ENCODE measurements around the gene TMEM94.
A peak's percentile ranks its signal among the peaks of the same experiment; 100 is the strongest.

TMEM94 gene

DNA sequence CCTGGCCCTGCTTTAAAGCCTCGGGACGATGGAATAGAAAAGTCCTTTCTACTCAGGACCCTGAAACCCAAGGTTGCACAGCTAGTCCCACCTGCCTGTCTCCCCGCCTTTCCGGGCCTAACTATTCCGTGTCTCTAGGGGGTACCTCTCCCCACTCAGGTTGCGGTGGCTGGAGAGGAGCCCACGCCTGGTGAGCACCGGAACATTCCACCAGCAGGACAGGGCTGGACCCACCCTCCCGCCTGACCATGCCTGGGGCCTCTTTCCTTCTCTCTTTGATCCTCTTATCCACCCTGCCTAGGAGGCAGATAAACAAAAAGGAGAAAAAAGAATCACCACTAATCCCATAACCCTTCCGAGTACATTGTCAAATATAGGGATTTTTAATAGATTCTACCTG, 79.9 kb downstream of the TMEM94 start (continued):
- TF ChIP-seq, protein P1, sequence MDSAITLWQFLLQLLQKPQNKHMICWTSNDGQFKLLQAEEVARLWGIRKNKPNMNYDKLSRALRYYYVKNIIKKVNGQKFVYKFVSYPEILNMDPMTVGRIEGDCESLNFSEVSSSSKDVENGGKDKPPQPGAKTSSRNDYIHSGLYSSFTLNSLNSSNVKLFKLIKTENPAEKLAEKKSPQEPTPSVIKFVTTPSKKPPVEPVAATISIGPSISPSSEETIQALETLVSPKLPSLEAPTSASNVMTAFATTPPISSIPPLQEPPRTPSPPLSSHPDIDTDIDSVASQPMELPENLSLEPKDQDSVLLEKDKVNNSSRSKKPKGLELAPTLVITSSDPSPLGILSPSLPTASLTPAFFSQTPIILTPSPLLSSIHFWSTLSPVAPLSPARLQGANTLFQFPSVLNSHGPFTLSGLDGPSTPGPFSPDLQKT (IDR thresholded peaks at IDR 0.05; ENCODE audit: borderline replicate concordance, low read depth, low read length) = no peak

DNA sequence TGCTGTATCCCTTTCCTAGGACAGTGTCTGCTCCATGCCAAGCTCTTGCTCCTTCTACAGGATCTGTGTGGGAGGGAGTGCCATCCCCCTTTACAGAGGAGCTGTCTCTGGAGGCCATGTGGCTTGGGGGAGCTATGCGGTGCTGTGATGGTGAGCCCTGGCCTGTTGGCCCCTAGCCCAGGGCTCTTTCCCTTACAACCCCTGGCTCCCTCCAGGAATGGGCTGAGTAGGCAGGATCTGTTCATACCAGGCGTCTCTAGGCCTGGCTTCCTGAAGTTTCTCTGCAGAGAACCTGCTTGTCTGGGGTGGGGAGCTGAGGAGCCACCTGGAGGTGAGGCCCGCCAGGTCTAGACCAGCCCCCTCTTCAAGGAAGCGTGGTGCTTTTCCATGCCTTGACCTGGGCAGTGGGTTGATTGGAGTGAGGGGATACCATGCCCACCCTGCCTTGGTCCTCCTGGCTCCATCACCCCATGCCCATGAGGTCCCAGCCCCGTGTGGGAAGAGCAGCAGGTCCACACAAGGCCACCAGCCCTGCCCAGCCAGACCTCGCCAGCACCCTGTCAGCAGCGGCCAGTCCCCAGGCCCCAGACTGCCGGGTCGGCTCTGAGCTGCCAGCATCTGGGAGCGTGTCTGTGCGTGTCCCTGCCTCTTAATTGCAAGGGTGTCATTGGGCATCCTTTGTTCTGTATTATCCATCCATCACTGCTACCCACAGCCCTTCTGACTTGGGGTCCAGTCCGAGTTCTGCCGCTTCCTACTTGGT, 83.7 kb downstream of the TMEM94 start:
- Histone ChIP-seq H3K9me3 (ENCODE audit: control insufficient read depth, insufficient read depth, low read depth, low read length) (no peaks in the 10 kb centered on the region), H3K27ac (ENCODE audit: extremely low read depth, low read depth, low read length) (no peak overlapping the region), H3K4me1 (ENCODE audit: control insufficient read depth, insufficient read depth, low read length) (no peaks in the 10 kb centered on the region), H3K4me3 (ENCODE audit: low read depth, low read length) (no peak overlapping the region), H3K36me3 (ENCODE audit: control insufficient read depth in 2 of 2, insufficient read depth in 1 of 2, low read length in 2 of 2) (no peaks in the 10 kb centered on the region; a peak in 1 of 3 replicates)
- TF ChIP-seq ZNF600 (tag by site-specific recombination; IDR thresholded peaks at IDR 0.05) = 0 out of 2 replicates have a peak, but pooled peaks have one; percentile 11
- TF ChIP-seq, protein P2, sequence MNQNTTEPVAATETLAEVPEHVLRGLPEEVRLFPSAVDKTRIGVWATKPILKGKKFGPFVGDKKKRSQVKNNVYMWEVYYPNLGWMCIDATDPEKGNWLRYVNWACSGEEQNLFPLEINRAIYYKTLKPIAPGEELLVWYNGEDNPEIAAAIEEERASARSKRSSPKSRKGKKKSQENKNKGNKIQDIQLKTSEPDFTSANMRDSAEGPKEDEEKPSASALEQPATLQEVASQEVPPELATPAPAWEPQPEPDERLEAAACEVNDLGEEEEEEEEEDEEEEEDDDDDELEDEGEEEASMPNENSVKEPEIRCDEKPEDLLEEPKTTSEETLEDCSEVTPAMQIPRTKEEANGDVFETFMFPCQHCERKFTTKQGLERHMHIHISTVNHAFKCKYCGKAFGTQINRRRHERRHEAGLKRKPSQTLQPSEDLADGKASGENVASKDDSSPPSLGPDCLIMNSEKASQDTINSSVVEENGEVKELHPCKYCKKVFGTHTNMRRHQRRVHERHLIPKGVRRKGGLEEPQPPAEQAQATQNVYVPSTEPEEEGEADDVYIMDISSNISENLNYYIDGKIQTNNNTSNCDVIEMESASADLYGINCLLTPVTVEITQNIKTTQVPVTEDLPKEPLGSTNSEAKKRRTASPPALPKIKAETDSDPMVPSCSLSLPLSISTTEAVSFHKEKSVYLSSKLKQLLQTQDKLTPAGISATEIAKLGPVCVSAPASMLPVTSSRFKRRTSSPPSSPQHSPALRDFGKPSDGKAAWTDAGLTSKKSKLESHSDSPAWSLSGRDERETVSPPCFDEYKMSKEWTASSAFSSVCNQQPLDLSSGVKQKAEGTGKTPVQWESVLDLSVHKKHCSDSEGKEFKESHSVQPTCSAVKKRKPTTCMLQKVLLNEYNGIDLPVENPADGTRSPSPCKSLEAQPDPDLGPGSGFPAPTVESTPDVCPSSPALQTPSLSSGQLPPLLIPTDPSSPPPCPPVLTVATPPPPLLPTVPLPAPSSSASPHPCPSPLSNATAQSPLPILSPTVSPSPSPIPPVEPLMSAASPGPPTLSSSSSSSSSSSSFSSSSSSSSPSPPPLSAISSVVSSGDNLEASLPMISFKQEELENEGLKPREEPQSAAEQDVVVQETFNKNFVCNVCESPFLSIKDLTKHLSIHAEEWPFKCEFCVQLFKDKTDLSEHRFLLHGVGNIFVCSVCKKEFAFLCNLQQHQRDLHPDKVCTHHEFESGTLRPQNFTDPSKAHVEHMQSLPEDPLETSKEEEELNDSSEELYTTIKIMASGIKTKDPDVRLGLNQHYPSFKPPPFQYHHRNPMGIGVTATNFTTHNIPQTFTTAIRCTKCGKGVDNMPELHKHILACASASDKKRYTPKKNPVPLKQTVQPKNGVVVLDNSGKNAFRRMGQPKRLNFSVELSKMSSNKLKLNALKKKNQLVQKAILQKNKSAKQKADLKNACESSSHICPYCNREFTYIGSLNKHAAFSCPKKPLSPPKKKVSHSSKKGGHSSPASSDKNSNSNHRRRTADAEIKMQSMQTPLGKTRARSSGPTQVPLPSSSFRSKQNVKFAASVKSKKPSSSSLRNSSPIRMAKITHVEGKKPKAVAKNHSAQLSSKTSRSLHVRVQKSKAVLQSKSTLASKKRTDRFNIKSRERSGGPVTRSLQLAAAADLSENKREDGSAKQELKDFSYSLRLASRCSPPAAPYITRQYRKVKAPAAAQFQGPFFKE (tag by site-specific recombination; IDR thresholded peaks at IDR 0.05; ENCODE audit: borderline replicate concordance) = no peak
- TF ChIP-seq ZBTB20 (tag by site-specific recombination; IDR thresholded peaks at IDR 0.05) = peak; percentile 30; the same call in 1 of the 2 replicates
- peak; percentile 86 for TF ChIP-seq ZBTB48 (tag by site-specific recombination; IDR thresholded peaks at IDR 0.05)
- POLR2A ChIA-PET = interaction anchor here (0.6 kb wide), 1 partner anchor 9 kb away, joined by 3 read pairs; no protein-coding TSS in a partner anchor
- CTCF ChIA-PET = interaction anchor here (0.5 to 1.0 kb wide), 4 partner anchors 9 to 1108 kb away, joined by 3 to 5 read pairs (median 3); partner anchors contain the start of gene TSEN54

DNA sequence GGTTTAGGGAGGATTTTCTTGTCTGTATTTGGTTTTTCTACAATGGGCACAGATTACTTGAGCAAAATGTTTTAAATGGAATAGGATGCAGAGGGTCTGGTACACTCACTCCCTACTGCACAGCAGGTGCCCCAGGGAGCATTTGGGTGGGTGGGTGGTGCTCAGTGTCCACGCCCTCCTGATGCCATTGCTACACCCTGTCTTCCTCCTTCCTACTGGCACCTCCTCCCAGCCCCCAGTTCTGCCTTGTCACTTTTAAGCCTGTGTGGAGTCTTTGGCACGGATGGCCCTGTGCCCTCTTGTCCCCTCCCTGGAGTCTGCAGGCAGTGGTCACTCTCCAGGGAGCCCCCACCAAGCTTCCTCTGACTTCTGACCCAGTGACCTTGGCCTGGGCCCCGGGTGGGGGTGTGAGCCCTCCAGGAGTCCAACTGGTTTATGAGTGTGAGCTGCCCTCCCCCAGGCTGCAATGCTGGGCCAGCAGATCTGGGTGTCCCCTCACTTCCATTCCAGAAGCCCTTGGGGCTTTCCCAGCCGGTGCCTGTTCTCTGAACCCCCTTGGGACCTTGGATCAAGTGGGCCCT, 84.6 kb downstream of the TMEM94 start:
- Histone ChIP-seq H3K4me3 (ENCODE audit: low read depth, low read length) (no peak overlapping the region), H3K4me1 (ENCODE audit: control insufficient read depth, insufficient read depth, low read length) (no peaks in the 10 kb centered on the region), H3K36me3 (ENCODE audit: control insufficient read depth in 2 of 2, insufficient read depth in 1 of 2, low read length in 2 of 2) (no peaks in the 10 kb centered on the region; a peak in 1 of 3 replicates), H3K9me3 (ENCODE audit: control insufficient read depth, insufficient read depth, low read depth, low read length) (no peaks in the 10 kb centered on the region), H3K27ac (ENCODE audit: extremely low read depth, low read depth, low read length) (no peak overlapping the region)
- POLR2A ChIA-PET = no interaction called here
- CTCF ChIA-PET = interaction anchor here (0.5 kb wide), 1 partner anchor 25 kb away, joined by 3 read pairs; the partner anchor contains the start of gene TSEN54
- TF ChIP-seq KLF1 (tag by site-specific recombination; IDR thresholded peaks at IDR 0.05) (peak; percentile 88), ZNF202 (tag by site-specific recombination; IDR thresholded peaks at IDR 0.05; ENCODE audit: borderline replicate concordance) (no peak), KLF9 (tag by site-specific recombination; IDR thresholded peaks at IDR 0.05; ENCODE audit: low read depth) (no peak), ZFHX2 (tag by site-specific recombination; conservative IDR thresholded peaks at IDR 0.05) (peak; percentile 24; the same call in 1 of the 2 replicates)
- TF ChIP-seq, protein P2 (tag by site-specific recombination; IDR thresholded peaks at IDR 0.05; ENCODE audit: borderline replicate concordance) = no peak
- TF ChIP-seq, protein P3, sequence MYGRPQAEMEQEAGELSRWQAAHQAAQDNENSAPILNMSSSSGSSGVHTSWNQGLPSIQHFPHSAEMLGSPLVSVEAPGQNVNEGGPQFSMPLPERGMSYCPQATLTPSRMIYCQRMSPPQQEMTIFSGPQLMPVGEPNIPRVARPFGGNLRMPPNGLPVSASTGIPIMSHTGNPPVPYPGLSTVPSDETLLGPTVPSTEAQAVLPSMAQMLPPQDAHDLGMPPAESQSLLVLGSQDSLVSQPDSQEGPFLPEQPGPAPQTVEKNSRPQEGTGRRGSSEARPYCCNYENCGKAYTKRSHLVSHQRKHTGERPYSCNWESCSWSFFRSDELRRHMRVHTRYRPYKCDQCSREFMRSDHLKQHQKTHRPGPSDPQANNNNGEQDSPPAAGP (tag by site-specific recombination; IDR thresholded peaks at IDR 0.05) = peak; percentile 31; the same call in 1 of the 2 replicates
